ENCODE results near the gene PIK3R2. TPM values are rescaled to one million over a fixed set of nuclear protein-coding genes. Genes with fewer than 3 reads are reported as not detected.

The PIK3R2 gene
- total and polyA plus RNA-seq, 2 of the 4 experiments (the other 2 are of a cell fraction), result 12.2 to 25.1 TPM

DNA sequence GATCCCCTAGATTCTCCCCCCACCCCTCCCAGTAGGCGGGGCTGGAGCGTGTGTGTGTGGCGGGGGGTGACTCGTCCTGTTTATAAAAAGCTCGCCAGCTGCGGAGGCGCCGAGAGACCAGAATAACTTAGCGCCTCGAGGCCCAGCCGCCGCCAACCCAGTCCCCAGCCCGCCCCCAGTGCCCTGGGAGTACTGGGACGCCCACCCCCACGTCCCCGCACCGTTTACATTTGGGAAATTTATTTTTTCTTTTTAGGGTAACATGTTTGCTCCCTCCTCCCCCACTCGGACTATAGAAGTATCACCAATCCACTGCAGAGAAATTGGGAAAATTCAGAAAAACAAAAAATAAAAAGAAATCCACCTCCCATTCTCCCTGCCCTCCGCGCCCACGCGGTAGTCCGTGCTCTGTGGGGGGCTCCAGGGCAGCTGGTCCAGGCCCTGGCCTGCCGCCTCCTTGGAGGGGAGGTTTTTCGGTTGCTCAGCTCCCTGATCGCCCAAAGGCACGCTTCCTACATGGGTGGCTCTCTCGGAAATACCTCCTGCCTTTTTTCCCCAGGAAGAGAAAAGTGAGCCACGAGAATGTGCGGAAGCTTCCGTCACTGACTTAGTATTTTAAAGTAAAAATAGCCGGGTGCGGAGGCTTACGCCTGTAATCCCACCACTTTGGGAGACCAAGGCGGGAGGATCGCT is 52.4 kb downstream of the PIK3R2 start:
- peak overlapping the region; percentile 98 for H2AK5ac ChIP-seq (ENCODE audit: low read depth, low read length)
- peak overlapping the region; percentile 79 for H4K5ac ChIP-seq (ENCODE audit: low read depth, low read length)
- peak; percentile 89 for DNase-seq
- H3K9ac ChIP-seq (ENCODE audit: low read depth, low read length), result peak overlapping the region; percentile 70
- peak overlapping the region; percentile 92 for H3K23ac ChIP-seq (ENCODE audit: low read depth, low read length)
- WGBS, 2 experiments (ENCODE audit: extremely low coverage in 2 of 2, insufficient read length in 1 of 2), result 0% methylated on average over 1 of the region's 36 CpGs; no CpG with 5 or more reads in 1 of the 2 experiments
- intact Hi-C loops (cut with micrococcal nuclease) (loop anchor here (10.0 kb wide), 1 partner anchor 209 kb away; the partner anchor contains the start of gene SSBP4), in situ Hi-C loops (cut with MboI; ENCODE audit: low sequenced_read_pairs) (no loop called here), dilution Hi-C loops (cut with HindIII; ENCODE audit: low sequenced_read_pairs, unreplicated experiment) (no loop called here)
- ChIA-PET POLR2A (ENCODE audit: unreplicated experiment) (interaction anchor here (0.6 kb wide), 1 partner anchor 346 kb away, joined by 3 read pairs; the partner anchor contains the start of gene RPL18A), CTCF (interaction anchor here (0.6 to 0.9 kb wide), 2 partner anchors 74 to 123 kb away, joined by 3 to 7 read pairs; no protein-coding TSS in a partner anchor)
- H3K4me2 ChIP-seq (ENCODE audit: low read depth, low read length), result peak overlapping the region; percentile 82
- H4K8ac ChIP-seq (ENCODE audit: low read depth in 2 of 2, low read length in 2 of 2), result peak overlapping the region; percentile 44 to 94
- H3K36me3 ChIP-seq (ENCODE audit: control insufficient read depth, insufficient read depth, low read length), result peaks cover 6% of the 10 kb centered on the region; the same call in 1 of the 2 replicates
- H3K9me3 ChIP-seq (ENCODE audit: control insufficient read depth, insufficient read depth, low read length), result no peaks in the 10 kb centered on the region
- peaks cover 4 to 48% of the 10 kb centered on the region in 2 experiments for H3K79me1 ChIP-seq (ENCODE audit: low read depth in 1 of 2, low read length in 2 of 2)
- H2BK120ac ChIP-seq (ENCODE audit: low read depth, low read length), result peak overlapping the region; percentile 96
- peak overlapping the region; percentile 89 for H2AFZ ChIP-seq (replicated peaks; ENCODE audit: low read length, poor library complexity)
- peak overlapping the region; percentile 87 for H3K18ac ChIP-seq (ENCODE audit: low read depth, low read length)
- H4K20me1 ChIP-seq (ENCODE audit: insufficient read depth, low read length), result peaks cover 11% of the 10 kb centered on the region; the same call in 1 of the 2 replicates
- peak overlapping the region; percentile 64; the same call in 1 of the 2 replicates for H2BK20ac ChIP-seq (ENCODE audit: low read depth, low read length)
- no peaks in the 10 kb centered on the region for H3K27me3 ChIP-seq (ENCODE audit: control insufficient read depth, insufficient read depth, low read length)
- peaks cover 14% of the 10 kb centered on the region; the same call in 1 of the 2 replicates for H3K9me1 ChIP-seq (ENCODE audit: insufficient read depth, low read length)
- no TSS peak for BruUV-seq (replicated peaks)
- ATAC-seq (ENCODE audit: low read depth), result peak; percentile 15
- H3K4ac ChIP-seq (ENCODE audit: low read depth, low read length), result peak overlapping the region; percentile 97
- peak overlapping the region; percentile 99 for H2BK5ac ChIP-seq (ENCODE audit: low read depth, low read length, poor library complexity, severe bottlenecking)
- H3K27ac ChIP-seq (ENCODE audit: insufficient read depth, low read length), result peak overlapping the region; percentile 93
- peak overlapping the region; percentile 55 for H3K4me3 ChIP-seq (ENCODE audit: insufficient read depth, low read depth, low read length)
- H4K91ac ChIP-seq (ENCODE audit: insufficient read depth, low read depth, low read length), result peak overlapping the region; percentile 95
- peak overlapping the region; percentile 99 for H2AK9ac ChIP-seq (replicated peaks; ENCODE audit: low read depth, low read length, poor library complexity)
- H3K4me1 ChIP-seq (ENCODE audit: control insufficient read depth, insufficient read depth, low read length), result peaks cover 16% of the 10 kb centered on the region
- H2BK15ac ChIP-seq (ENCODE audit: low read depth, low read length), result peak overlapping the region; percentile 49; the same call in 1 of the 3 replicates
- H3K14ac ChIP-seq (replicated peaks; ENCODE audit: low read depth, low read length), result peak overlapping the region; percentile 95
- TF ChIP-seq NFE2L2 (IDR thresholded peaks at IDR 0.05; ENCODE audit: low read depth, low read length), result no peak
- no peak for TF ChIP-seq RAD21 (IDR thresholded peaks at IDR 0.05; ENCODE audit: low read length)
- TF ChIP-seq SMC3 (IDR thresholded peaks at IDR 0.05; ENCODE audit: low read depth, low read length), result no peak
- TF ChIP-seq CEBPB (IDR thresholded peaks at IDR 0.05; ENCODE audit: low read depth, low read length), result no peak
- TF ChIP-seq POLR2A (IDR thresholded peaks at IDR 0.05; ENCODE audit: low read depth, low read length), result peak; percentile 84
- TF ChIP-seq, protein P1, sequence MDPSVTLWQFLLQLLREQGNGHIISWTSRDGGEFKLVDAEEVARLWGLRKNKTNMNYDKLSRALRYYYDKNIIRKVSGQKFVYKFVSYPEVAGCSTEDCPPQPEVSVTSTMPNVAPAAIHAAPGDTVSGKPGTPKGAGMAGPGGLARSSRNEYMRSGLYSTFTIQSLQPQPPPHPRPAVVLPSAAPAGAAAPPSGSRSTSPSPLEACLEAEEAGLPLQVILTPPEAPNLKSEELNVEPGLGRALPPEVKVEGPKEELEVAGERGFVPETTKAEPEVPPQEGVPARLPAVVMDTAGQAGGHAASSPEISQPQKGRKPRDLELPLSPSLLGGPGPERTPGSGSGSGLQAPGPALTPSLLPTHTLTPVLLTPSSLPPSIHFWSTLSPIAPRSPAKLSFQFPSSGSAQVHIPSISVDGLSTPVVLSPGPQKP (IDR thresholded peaks at IDR 0.05; ENCODE audit: borderline replicate concordance, low read depth, low read length), result no peak
- TF ChIP-seq MAZ (IDR thresholded peaks at IDR 0.05; ENCODE audit: borderline replicate concordance, low read depth, low read length), result peak; percentile 97
- TF ChIP-seq RFX5 (IDR thresholded peaks at IDR 0.05; ENCODE audit: low read depth, low read length), result no peak
- TF ChIP-seq FOS (IDR thresholded peaks at IDR 0.05; ENCODE audit: low read depth, low read length), result peak; percentile 50
- H3K56ac ChIP-seq (ENCODE audit: extremely low read depth, insufficient read depth, low read length), result peak overlapping the region; percentile 99
